HFFc6 (cell line): ENCODE measurements around the gene AGFG2. TPM values are rescaled to one million over a fixed set of nuclear protein-coding genes. Genes with fewer than 3 reads are reported as not detected.

Experiments used
- DNase-seq: peaks from one replicate; pipeline ENCODE4 v3.0.0-alpha.2; 2018
- H3K27ac Mint-ChIP-seq: 2 replicates; pipeline ENCODE4 v1.8.0; 2020; ENCODE audit warnings: mild to moderate bottlenecking, mixed read lengths
- H3K27me3 Mint-ChIP-seq: 2 replicates; pipeline ENCODE4 v1.8.0; 2021; ENCODE audit warnings: mild to moderate bottlenecking, moderate library complexity, mixed read lengths; ENCODE audit not compliant: insufficient read depth
- H3K36me3 Mint-ChIP-seq: 2 replicates; pipeline ENCODE4 v1.8.0; 2021; ENCODE audit warnings: low read depth, mixed read lengths
- H3K4me1 Mint-ChIP-seq: 2 replicates; pipeline ENCODE4 v1.8.0; 2020; ENCODE audit warnings: low read depth, mixed read lengths
- H3K4me3 Mint-ChIP-seq: 2 replicates; pipeline ENCODE4 v1.8.0; 2020; ENCODE audit warnings: mild to moderate bottlenecking, moderate library complexity, mixed read lengths
- H3K9me3 Mint-ChIP-seq: 2 replicates; pipeline ENCODE4 v1.8.0; 2020; ENCODE audit warnings: mild to moderate bottlenecking, mixed read lengths
- CTCF ChIP-seq: fragments of 200-600 bp; sonication (generic); IDR thresholded peaks from 2 replicates; pipeline ENCODE4 v1.5.0; 2021; ENCODE audit warnings: antibody characterized with exemption, mild to moderate bottlenecking
- long read RNA-seq: library from polyadenylated mRNA; unstranded; transcript quantifications from one replicate; pipeline ENCODE4 v2.0.0, GENCODE V29; 2019
- total RNA-seq, 6 experiments: library from RNA; stranded (reverse); fragmentation: NEBNext Ultra II Directional; extraction: Animal tissue kit (Norgen Biotek cat#: 25700); gene quantifications; 2 replicates in 1 of 6; 3 replicates in 5 of 6; pipeline ENCODE4 v1.2.3, GENCODE V29; 2021

Gene AGFG2
- 10 to 100 TPM; 14.4 to 21.4 (median 18.9) TPM for total RNA-seq
- long read RNA-seq: 0 reads

GRCh38 chr7:100538654-100539435, at the start of gene AGFG2:
TSS of gene AGFG2 (plus strand) at chr7:100539203. CDS start at chr7:100539347, 144 bp downstream.
- Mint-ChIP-seq H3K9me3 (no peaks in the 10 kb centered on the region), H3K4me3 (peak within 1 kb of the TSS; percentile 81), H3K27me3 (peaks cover 5% of the 10 kb centered on the region; the same call in 1 of the 2 replicates), H3K36me3 (no peaks in the 10 kb centered on the region), H3K27ac (peak within 1 kb of the TSS; percentile 56), H3K4me1 (peaks cover 27% of the 10 kb centered on the region)
- DNase-seq: peak; percentile 100
- TF ChIP-seq CTCF: no peak

GRCh38 chr7:100489824-100490223, 49.2 kb upstream of the AGFG2 start:
- DNase-seq: peak; percentile 86
- TF ChIP-seq CTCF: no peak
- Mint-ChIP-seq H3K27ac (peak overlapping the region; percentile 61; the same call in 1 of the 2 replicates), H3K36me3 (no peaks in the 10 kb centered on the region), H3K4me3 (no peak overlapping the region), H3K27me3 (peaks cover 3% of the 10 kb centered on the region), H3K9me3 (no peaks in the 10 kb centered on the region), H3K4me1 (peaks cover 7% of the 10 kb centered on the region; the same call in 1 of the 2 replicates)

GRCh38 chr7:100490483-100491191, 48.4 kb upstream of the AGFG2 start:
- TF ChIP-seq CTCF: no peak
- no peak for DNase-seq
- Mint-ChIP-seq H3K4me3 (no peak overlapping the region), H3K27me3 (peaks cover 7% of the 10 kb centered on the region), H3K27ac (peak overlapping the region; percentile 32; the same call in 1 of the 2 replicates), H3K4me1 (peaks cover 5% of the 10 kb centered on the region; the same call in 1 of the 2 replicates), H3K36me3 (no peaks in the 10 kb centered on the region), H3K9me3 (no peaks in the 10 kb centered on the region)

GRCh38 chr7:100491192-100491578, 47.8 kb upstream of the AGFG2 start:
- Mint-ChIP-seq H3K9me3 (no peaks in the 10 kb centered on the region), H3K27me3 (peaks cover 13% of the 10 kb centered on the region), H3K4me1 (no peaks in the 10 kb centered on the region), H3K27ac (no peak overlapping the region), H3K4me3 (no peak overlapping the region), H3K36me3 (no peaks in the 10 kb centered on the region)
- no peak for TF ChIP-seq CTCF
- DNase-seq: no peak

GRCh38 chr7:100492738-100493475, 46.1 kb upstream of the AGFG2 start:
- peaks cover 20% of the 10 kb centered on the region for H3K27me3 Mint-ChIP-seq
- DNase-seq: no peak
- no peaks in the 10 kb centered on the region for H3K36me3 Mint-ChIP-seq
- no peak overlapping the region for H3K27ac Mint-ChIP-seq
- no peaks in the 10 kb centered on the region for H3K9me3 Mint-ChIP-seq
- no peaks in the 10 kb centered on the region for H3K4me1 Mint-ChIP-seq
- no peak overlapping the region for H3K4me3 Mint-ChIP-seq
- no peak for TF ChIP-seq CTCF
